ENCODE data around the gene SLC66A3.

DNA sequence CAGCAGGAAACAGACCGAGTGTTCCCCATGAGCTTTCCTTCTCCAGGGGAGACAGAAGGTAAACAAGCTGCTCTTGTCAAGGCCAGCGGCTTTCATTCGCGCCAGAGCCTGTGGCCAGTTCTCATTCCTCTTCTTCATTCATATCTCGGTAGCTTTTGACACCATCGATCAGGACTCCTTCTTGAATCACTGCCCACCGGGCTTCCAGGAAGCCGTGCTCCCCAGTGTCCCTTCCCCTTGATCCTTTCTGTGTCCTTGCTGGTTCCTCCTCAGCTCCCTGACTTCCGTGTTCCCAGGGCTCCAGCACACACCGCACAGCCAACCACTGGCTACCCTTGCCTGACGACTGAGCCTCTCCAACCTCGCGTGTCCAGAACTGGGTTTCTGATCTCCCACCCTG is 14.1 kb downstream of the SLC66A3 start:
- TF ChIP-seq, protein P1, sequence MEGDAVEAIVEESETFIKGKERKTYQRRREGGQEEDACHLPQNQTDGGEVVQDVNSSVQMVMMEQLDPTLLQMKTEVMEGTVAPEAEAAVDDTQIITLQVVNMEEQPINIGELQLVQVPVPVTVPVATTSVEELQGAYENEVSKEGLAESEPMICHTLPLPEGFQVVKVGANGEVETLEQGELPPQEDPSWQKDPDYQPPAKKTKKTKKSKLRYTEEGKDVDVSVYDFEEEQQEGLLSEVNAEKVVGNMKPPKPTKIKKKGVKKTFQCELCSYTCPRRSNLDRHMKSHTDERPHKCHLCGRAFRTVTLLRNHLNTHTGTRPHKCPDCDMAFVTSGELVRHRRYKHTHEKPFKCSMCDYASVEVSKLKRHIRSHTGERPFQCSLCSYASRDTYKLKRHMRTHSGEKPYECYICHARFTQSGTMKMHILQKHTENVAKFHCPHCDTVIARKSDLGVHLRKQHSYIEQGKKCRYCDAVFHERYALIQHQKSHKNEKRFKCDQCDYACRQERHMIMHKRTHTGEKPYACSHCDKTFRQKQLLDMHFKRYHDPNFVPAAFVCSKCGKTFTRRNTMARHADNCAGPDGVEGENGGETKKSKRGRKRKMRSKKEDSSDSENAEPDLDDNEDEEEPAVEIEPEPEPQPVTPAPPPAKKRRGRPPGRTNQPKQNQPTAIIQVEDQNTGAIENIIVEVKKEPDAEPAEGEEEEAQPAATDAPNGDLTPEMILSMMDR (IDR thresholded peaks at IDR 0.05; ENCODE audit: extremely low read depth in 1 of 2, insufficient read depth in 1 of 2, low read depth in 1 of 2, low read length in 2 of 2), result no peak
- no peak for TF ChIP-seq POLR2A (IDR thresholded peaks at IDR 0.05; ENCODE audit: low read depth, low read length)
